NCI-H2107 treated with DMSO at 0.1 percent for 48 hours (cell line): Measurements from ENCODE around the gene TRNP1.
"Not testable (repeated sequence)": the region's sequence is repeated elsewhere in the genome, so short reads cannot be mapped to it uniquely, and the experiment has no call there.

ENCODE experiments used
- DNase-seq: peaks from one replicate; lab custom pipeline; 2025; ENCODE audit not compliant: unreplicated experiment; lab: John Stamatoyannopoulos, UW

Gene TRNP1

DNA sequence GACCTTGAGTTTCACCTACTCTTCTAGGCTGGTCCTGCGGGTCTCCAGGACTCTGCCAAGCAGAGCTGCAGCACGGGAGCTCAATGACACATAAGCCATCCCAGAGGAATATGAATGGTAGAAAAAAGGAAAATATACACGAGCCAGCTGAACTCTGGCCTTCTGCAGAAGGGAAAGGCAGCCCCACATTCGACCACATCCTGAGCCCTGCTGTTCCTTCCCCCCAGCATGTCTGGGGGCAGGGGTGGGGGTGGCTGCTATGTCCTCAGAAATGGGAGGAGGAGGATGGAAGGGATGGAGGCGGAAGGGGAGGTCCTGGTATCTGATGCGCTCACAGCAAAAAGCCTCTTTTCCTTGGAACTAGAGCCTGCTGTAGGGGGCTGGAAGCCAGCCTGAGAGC lies 21.1 kb upstream of the TRNP1 start:
- DNase-seq: no peak

DNA sequence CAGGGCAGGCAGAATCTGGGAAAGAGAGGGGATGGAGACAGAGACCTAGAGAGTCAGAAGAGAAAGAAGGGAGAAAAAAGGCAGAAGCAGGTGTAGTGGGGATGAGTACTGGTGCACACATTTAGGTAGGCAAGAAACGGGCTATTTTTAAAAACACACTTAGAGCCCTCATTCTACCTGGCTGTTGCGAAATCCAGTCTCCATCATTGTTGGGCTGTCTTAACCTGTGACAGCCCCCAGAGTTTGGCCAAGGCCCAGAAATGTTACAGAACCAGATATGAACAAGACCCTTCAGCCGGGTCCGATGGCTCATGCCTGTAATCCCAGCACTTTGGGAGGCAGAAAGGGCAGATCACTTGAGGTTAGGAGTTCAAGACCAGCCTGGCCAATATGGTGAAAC lies 20.7 kb upstream of the TRNP1 start:
- DNase-seq: no peak

DNA sequence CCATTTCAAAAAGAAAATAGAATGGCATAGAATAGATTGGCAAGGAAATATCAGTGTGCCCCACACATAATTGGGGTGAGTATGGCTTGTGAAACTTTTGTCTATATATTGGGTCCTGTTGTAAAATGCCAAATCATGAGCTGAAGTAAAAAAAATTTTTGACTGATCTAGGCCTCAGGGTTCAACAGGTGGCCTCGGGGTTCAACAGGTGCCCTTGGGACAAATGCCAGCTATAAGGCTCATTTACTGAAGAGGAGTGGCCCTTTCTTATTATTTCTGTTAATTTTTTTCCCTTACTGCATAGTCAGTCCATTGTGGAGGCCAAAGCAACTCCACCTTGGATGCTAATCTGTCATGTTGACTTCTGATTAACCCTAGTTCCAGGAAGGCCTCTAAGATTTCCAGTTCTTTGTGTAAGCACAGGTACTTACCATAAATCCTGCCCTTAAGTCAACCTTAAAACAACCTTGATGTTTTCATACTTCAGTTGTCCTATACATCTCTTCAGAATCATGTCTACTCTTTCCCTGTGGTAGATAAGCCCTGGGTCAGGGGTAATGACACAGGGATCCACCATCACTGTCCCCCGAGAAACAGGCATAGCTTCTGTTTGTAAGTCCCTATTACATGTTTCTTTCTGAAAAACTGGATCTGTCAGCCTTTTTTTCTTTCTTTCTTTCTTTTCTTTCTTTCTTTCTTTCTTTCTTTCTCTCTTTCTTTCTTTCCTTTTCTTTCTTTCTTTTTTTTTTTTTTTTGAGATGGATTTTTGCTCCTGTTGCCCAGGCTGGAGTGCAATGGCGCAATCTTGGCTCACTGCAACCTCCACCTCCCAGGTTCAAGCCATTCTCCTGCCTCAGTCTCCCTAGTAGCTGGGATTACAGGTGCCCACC lies 16.6 kb upstream of the TRNP1 start:
- no peak for DNase-seq

DNA sequence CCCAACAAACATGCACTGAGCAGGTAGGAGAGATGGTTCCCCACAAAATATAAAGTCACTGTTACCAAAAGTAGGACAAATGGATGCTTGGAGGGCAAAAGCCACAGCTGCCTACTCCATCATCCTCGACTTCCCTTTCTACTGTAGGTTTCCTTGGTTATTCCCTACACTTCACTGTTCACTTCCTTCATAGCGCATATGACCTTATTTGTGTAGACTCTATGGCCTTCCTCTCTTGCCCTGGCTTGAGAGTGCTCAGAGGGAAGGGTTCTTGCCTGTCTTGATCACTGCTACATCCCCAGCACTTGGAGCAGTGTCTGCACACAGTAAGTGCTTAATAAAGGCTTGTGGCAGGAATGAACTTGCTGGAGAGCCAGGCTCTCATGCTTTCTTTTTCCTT lies 14.6 kb upstream of the TRNP1 start:
- DNase-seq: no peak

DNA sequence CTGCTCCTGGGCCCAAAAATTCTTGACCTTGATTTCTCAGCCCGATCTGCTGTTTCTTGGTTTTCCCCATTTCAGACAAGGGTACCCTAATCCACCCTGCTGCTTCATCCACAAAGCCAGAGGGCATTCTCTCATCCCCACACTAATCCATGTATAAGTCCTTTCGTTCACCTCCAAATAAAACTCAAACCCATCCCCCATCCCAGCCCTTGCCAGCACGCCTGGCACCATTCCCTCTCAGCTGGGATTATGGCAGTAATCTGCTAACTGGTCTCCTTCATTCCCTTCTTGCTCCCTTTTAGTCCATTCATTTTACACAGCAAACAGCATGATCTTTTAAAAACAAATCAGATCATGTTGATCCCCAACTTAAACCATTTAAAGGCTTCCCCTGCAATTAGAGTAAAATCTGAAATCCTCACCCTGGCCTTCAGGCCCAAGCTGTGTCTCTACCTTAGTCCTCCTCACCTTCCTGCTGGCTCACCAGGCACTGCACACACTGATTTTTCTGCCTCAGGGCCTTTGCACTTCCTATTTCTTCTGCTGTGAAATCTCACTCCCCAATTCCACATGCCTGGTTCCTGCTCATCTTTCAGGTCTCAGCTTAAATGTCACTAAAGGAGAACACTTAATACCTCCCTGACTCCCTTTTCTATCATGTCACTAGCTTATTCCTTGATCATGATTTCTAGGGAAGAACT lies 12.2 kb upstream of the TRNP1 start:
- DNase-seq: no peak

DNA sequence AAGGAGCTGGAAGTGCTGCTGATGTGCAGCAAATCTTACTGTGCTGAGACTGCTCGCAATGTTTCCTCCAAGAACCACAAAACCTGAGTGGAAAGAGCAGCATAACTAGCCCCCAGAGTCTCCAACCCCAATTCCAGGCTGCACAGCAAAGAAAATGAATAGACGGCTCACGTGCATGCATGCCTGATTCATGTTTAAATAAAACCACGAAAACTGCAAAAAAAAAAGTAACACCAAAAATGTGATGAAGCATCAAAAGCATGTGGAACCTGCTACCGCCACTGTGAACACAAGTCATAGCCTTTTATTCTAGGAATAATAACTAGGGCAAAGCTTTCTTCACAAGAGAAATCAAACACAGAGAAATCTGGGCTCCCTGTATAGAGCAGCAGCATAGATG lies 9.6 kb upstream of the TRNP1 start:
- no peak for DNase-seq

DNA sequence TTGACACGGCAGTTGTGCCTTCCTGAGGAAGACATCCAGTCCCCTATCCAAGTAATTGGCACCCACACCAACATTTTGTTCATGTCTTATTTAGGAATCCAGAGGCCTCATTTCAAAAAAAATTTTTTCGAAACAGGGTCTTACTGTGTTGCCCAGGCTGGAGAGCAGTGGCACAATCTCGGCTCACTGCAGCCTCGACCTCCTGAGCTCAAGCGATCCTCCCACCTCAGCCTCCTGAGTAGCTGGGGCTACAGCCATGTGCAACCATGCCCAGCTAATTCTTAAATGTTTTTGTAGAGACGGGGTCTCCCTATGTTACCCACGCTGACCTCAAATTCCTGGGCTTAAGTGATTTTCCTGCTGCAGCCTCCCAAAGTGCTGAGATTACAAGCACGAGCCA lies 9.2 kb upstream of the TRNP1 start:
- no peak for DNase-seq

DNA sequence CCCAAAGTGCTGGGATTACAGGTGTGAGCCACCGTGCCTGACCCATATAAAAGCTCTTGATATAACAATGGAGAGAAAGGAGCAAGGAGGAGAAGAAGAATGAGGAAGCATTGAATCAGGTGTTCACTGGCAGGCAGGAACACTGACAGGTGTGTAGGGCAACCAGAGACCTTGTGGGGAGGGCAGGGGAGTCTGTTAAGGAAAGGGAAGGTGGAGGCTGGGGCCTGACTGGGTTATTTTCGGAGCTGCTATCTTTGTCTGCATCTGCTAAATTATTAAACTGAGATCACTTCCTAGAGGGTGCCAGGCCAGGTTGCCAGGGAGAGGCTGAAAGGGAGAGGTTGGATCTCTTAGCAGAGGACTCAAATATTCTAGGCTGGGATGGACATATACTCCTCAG lies 6.8 kb upstream of the TRNP1 start:
- no peak for DNase-seq

DNA sequence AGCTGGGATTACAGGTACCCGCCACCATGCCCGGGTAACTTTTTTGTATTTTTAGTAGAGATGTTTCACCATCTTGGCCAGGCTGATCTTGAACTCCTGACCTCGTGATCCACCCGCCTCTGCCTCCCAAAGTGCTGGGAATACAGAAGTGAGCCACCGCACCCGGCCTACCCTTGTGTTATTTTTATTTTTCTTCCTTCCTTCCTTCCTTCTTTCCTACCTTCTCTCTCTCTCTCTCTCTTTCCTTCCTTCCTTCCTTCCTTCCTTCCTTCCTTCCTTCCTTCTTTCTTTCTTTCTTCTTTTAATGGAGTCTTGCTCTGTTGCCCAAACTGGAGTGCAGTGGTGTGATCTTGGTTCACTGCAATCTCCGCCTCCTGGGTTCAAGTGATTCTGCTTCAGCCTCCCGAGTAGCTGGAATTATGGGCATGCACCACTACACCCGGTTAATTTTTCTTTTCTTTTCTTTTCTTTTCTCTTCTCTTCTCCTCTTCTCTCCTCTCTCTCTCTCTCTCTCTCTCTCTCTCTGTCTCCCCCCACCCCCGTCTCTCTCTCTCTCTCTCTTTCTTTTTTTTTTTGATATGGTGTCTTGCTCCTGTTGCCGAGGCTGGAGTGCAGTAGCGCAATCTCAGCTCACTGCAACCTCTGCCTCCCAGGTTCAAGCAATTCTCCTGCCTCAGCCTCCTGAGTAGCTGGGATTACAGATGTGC lies 3.9 kb upstream of the TRNP1 start:
- DNase-seq: not testable (repeated sequence)

DNA sequence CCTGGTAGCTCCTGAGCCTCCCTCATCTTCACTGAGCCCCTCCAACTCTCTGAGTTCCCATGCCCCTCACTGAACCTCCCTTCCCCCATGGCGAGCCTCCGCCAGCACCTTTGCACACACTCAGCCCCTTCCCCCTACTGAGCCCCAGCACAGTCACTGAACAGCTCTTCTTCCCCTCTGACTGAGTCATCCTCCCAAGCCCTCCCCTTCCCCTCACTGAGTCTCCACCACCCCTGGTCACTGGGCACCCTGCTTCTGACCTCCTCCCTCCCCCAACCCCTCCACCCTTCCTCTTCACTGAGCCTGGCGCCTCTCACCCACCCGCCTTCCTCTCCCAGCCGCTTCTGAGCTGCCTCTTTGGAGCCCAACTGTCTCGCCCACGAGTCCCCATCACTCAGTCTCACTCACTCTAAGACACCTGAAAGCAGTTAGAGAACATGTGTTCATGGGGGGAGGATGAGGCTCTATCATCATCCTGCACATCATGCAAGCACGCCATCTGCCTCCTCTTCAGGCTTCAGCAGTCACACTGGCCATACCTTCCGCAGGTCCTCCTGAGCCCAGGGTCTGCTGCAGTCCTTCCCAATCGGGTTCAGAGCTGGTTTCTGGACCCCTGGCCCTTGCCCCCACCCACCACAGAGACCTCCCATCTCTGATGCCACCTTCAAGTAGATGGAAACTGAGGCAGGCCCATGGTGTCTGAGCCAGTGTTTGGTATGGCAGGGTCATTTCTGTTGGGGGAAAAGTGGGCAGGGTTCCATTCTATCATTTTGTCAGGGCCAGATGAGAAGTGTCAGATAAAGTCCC lies 2.0 kb upstream of the TRNP1 start:
- DNase-seq: no peak

DNA sequence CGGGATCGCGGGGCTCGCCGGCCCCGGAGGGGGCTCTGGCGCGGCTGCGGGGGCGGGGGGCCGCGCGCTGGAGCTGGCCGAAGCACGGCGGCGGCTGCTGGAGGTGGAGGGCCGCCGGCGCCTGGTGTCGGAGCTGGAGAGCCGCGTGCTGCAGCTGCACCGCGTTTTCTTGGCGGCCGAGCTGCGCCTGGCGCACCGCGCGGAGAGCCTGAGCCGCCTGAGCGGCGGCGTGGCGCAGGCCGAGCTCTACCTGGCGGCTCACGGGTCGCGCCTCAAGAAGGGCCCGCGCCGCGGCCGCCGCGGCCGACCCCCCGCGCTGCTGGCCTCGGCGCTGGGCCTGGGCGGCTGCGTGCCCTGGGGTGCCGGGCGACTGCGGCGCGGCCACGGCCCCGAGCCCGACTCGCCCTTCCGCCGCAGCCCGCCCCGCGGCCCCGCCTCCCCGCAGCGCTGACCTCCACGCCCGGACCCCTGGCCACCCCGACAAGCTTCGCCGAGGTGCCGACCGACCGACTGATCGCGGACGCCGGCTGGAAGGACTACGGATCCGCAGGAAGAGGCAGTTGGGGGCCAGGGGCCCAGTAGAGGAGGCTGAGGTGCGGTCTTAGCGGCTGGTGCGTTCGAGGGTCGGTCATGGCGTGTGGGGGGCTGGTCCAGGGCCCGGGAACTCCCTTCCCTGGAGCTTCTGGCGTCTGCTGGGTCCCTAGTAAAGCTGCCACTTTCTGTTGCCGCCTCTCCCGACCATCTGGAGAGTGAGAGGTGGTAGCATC lies 711 bp downstream of the TRNP1 start:
- DNase-seq: no peak

DNA sequence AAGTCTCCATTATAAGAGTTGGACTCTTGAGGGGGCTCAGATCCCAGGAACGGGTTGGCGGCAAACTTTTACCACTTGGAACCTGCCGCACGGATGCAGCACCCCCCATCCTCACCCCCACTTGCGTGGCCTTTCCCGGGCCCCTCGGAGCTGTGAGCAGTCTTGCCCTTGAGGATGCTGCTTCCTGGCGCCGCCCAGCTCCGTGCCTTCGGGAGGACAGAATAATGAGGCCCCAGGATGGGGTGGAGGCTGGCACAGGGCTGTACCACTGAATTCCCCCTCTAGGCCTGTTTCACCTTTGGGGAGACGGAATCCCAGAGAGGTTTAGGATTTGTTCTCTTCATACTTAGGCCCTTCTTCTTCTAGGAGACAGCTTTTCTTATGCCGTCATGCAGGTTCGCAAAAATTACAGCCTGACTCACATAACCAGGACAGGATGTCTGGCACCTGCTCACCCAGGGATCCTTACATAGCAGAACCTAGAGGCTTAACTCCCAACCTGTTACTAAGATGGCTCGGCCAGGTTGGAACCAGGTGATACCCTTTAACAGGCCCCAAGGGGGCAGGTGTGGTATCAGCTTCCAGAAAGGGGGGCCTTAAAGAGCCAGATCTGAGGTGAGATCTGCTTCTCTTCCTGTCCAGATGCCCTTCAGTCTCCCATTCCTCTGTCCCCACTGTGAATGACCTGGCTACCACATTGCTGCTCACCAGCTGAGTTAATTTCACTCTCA lies 1.5 kb downstream of the TRNP1 start:
- DNase-seq: peak; percentile 64

DNA sequence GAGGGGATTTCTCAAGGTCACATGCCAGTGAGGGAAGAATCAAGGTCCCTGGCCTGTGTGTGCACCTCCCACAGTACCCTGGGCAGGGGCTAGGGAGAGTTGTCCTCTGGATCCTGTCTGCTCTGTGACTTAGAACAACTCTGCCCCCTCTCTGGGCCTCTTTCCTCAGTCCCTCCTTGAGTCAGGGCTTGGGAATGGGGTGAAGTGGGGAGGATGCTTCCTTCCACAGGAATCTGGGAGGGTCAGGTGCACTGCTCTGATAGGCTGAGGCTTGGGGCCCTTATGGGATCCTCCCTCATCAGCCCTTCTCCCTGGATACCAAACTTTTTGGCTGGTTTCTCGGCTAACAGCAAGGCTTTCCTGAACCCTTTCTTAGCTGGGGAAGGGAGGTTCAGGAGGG lies 2.5 kb downstream of the TRNP1 start:
- no peak for DNase-seq

DNA sequence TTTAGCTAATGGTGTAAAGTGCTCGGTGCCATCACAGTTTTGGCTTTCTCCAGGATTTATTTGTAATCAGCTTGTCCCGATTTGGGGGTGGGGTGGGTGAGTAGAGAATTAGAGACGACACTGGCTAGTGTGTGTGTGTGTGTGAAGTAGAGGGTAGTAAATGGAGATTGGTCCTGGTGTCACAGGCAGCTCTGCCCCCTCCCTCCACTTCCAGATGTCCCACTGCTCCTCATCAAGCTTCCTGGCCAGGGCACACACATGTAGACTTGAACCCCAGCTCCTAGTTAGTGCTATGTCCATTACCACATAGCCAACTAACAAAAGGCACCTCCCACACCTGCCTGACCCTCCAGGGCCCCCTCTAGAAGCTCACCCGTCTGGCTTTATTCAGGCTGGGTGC lies 3.2 kb downstream of the TRNP1 start:
- no peak for DNase-seq

DNA sequence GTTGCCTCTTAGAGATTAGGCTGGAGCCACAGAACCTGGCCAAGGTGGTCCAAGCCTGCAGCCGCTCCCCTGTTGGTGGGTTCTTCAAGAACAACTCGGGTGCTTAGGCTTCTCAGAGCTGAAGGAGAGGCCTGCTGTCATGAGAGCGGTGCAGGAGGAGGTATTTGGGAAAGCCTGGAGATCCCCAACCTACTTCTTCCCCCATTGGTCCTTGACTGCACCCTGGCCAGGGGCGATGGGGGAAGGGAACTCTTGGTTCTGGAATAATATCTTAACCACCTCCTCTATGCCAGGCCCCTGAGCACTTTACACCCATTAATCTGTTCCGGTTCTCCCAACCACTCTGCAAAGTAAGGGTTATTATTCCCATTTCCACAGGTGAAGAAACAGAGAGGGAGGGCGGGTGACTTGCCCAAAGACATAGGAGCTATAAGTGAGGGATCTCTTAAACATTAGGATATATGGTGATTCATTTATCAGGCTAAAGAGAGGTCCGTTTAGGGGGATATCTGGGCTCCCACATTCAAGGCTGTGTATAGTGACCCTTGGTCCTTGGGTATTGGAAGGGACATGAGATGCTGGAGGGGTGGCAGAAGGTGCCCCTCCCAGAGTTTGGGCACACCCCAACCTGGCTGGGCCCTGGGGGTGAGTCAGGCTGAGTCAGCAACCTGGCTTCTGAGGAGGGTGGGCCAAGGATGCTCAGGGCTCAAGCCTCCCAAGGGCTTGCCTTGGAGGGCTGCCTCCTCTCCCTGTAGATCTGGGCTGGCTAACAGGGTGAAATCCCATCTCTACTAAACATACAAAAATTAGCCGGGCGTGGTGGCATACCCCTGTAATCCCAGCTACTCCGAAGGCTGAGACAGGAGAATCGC lies 5.2 kb downstream of the TRNP1 start:
- no peak for DNase-seq

DNA sequence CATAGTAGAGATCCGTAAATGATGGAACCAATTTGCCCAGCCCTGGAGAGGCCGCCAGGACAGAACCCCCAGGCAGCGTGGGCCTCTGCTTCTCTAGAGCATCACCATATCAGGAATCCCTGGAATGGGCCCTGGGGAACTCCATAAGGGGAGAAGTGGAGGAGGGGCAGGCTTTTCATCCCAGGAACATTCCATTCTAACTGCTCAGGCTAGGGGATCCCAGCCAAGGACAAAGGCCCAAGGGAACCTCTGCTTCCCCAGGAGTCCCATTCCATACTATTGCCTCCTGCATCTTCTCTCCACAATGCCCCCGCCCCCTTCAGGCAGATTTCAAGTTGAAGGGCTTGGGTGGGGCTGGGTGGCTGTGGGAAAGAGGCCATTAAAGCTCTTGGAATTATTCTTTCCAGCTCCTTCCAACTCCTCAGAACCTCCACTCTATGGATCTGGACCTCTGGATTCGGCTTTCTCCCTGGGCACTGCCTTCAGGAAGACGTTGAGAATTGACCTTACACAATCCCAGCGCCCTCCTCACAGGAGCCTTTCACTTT lies 6.0 kb downstream of the TRNP1 start:
- DNase-seq: no peak

DNA sequence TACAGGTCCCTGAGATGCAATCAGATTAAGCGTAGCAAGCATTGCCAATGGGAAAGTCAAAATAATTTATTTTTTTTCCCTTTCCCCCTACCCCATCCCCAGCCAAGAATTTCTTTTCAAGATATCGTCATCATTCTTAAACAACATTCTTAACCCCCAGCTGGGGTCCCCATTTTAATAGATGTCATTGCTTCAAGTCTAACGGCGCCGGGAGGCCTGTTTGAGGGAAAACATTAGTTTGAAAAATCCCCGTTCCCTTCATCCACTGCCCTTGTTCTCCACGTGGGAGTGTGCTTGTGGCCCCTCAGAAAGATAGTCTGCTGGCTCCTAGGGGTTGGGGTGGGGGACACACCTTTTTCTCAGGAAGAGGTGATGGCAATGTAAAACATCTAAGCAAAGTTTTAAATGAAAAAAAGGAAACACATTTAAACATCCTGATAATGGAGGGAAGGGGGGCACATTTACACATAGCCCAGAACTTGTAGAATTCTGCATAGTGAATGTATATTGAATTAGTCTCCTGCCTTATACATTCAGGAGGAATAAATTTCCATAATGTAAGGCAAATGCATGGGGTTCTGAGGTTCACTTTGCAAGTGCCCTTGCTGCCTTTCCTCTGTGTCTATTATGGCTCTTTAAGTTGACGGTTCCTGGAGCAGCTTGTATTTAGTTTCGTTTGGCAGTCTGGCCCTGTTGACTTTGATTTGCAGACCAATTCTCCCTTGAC lies 6.8 kb downstream of the TRNP1 start:
- no peak for DNase-seq
